GM21360 (cell line): ENCODE data around the gene HCAR2.
"Not testable (repeated sequence)": the region's sequence is repeated elsewhere in the genome, so short reads cannot be mapped to it uniquely, and the experiment has no call there.

ENCODE experiments used
- ATAC-seq: cut with Tn5 transposase; IDR thresholded peaks from one replicate; pipeline ENCODE4 v1.9.1; 2021; ENCODE audit warnings: mild to moderate bottlenecking, moderate library complexity; ENCODE audit not compliant: unreplicated experiment

Gene HCAR2

GRCh38 chr12:122702890-122703611, at the start of gene HCAR2:
TSS of gene HCAR2 (minus strand) at chr12:122703357. CDS start at chr12:122703283, 74 bp downstream.
- not testable (repeated sequence) for ATAC-seq

- peak; percentile 94 for ATAC-seq
Observed at GRCh38 chr12:122752464-122753318, 49.5 kb upstream of the HCAR2 start, which contains the start of gene DENR. TSS of gene DENR (plus strand) at chr12:122752824. CDS start at chr12:122753702, 878 bp downstream.

- ATAC-seq = not testable (repeated sequence)
Observed at GRCh38 chr12:122750781-122751515, 47.8 kb upstream of the HCAR2 start.

GRCh38 chr12:122749569-122750332, 46.6 kb upstream of the HCAR2 start:
- no peak for ATAC-seq

- ATAC-seq = no peak
Observed at GRCh38 chr12:122747224-122748135, 44.3 kb upstream of the HCAR2 start.

GRCh38 chr12:122743895-122744525, 40.9 kb upstream of the HCAR2 start:
- ATAC-seq = no peak

- ATAC-seq = no peak
Observed at GRCh38 chr12:122740351-122740750, 37.2 kb upstream of the HCAR2 start.

- no peak for ATAC-seq
Observed at GRCh38 chr12:122738571-122738970, 35.4 kb upstream of the HCAR2 start.

GRCh38 chr12:122732611-122733010, 29.5 kb upstream of the HCAR2 start:
- ATAC-seq = no peak

- no peak for ATAC-seq
Observed at GRCh38 chr12:122732170-122732569, 29.0 kb upstream of the HCAR2 start.

- no peak for ATAC-seq
Observed at GRCh38 chr12:122730215-122731014, 27.3 kb upstream of the HCAR2 start, which contains the start of gene HCAR1. TSS of gene HCAR1 (minus strand) at chr12:122730844. CDS start at chr12:122730339, 505 bp downstream.

GRCh38 chr12:122729583-122730214, 26.5 kb upstream of the HCAR2 start:
- no peak for ATAC-seq

- peak; percentile 50 for ATAC-seq
Observed at GRCh38 chr12:122726080-122726558, 23.0 kb upstream of the HCAR2 start.

- ATAC-seq = no peak
Observed at GRCh38 chr12:122725452-122726079, 22.4 kb upstream of the HCAR2 start.

GRCh38 chr12:122724641-122725243, 21.6 kb upstream of the HCAR2 start:
- ATAC-seq = no peak

- no peak for ATAC-seq
Observed at GRCh38 chr12:122722387-122722786, 19.2 kb upstream of the HCAR2 start.
